Astrocyte (in vitro differentiated cells and primary cell): ENCODE data around the gene TRAPPC3. TPM values are rescaled to one million over a fixed set of nuclear protein-coding genes. Genes with fewer than 3 reads are reported as not detected.

Experiments
- DNase-seq: peaks from one replicate; pipeline ENCODE4 v3.0.0-alpha.2; 2010; ENCODE audit warnings: low read depth
- FAIRE-seq: peaks from 2 replicates; lab custom pipeline; 2011; peaks lifted over from hg19 to GRCh38; lab: Jason Lieb, UNC
- H2AFZ ChIP-seq: 2 replicates; pipeline ENCODE4 v1.6.0; 2012; ENCODE audit warnings: low read depth, low read length, inconsistent platforms
- H3K27ac ChIP-seq: 2 replicates; pipeline ENCODE4 v1.5.1; 2011; ENCODE audit warnings: low read depth, low read length, inconsistent platforms
- H3K27me3 ChIP-seq: 2 replicates; pipeline ENCODE4 v1.6.0; 2011; ENCODE audit warnings: low read length, inconsistent platforms; ENCODE audit not compliant: insufficient read depth
- H3K36me3 ChIP-seq: 2 replicates; pipeline ENCODE4 v1.5.1; 2011; ENCODE audit warnings: low read length, inconsistent platforms; ENCODE audit not compliant: insufficient read depth
- H3K4me1 ChIP-seq: 2 replicates; pipeline ENCODE4 v1.5.1; 2011; ENCODE audit warnings: low read length, inconsistent platforms; ENCODE audit not compliant: insufficient read depth
- H3K4me2 ChIP-seq: 2 replicates; pipeline ENCODE4 v1.6.0; 2012; ENCODE audit warnings: low read length, inconsistent platforms
- H3K4me3 ChIP-seq: 2 replicates; pipeline ENCODE4 v1.5.1; 2011; ENCODE audit warnings: low read depth, mild to moderate bottlenecking, low read length, inconsistent platforms; ENCODE audit not compliant: insufficient read depth
- H3K79me2 ChIP-seq: 2 replicates; pipeline ENCODE4 v1.6.0; 2012; ENCODE audit warnings: mild to moderate bottlenecking, low read length, inconsistent platforms; ENCODE audit not compliant: insufficient read depth
- H3K9ac ChIP-seq: 2 replicates; pipeline ENCODE4 v1.6.0; 2012; ENCODE audit warnings: mild to moderate bottlenecking, low read length, inconsistent platforms
- H3K9me3 ChIP-seq: 2 replicates; pipeline ENCODE4 v1.5.1; 2012; ENCODE audit warnings: low read depth, mild to moderate bottlenecking, low read length, inconsistent platforms; ENCODE audit not compliant: insufficient read depth
- H4K20me1 ChIP-seq: 2 replicates; pipeline ENCODE4 v1.6.0; 2012; ENCODE audit warnings: low read length, inconsistent platforms; ENCODE audit not compliant: insufficient read depth
- H3K27ac Mint-ChIP-seq: one replicate; pipeline ENCODE4 v1.8.0; 2021; ENCODE audit warnings: mild to moderate bottlenecking, mixed read lengths; ENCODE audit not compliant: unreplicated experiment
- H3K27me3 Mint-ChIP-seq: one replicate; pipeline ENCODE4 v1.8.0; 2021; ENCODE audit warnings: low read depth, mixed read lengths; ENCODE audit not compliant: unreplicated experiment
- H3K36me3 Mint-ChIP-seq: one replicate; pipeline ENCODE4 v1.8.0; 2021; ENCODE audit warnings: low read depth, mixed read lengths; ENCODE audit not compliant: unreplicated experiment
- H3K4me1 Mint-ChIP-seq: one replicate; pipeline ENCODE4 v1.8.0; 2021; ENCODE audit warnings: low read depth, mixed read lengths; ENCODE audit not compliant: unreplicated experiment
- H3K4me3 Mint-ChIP-seq: one replicate; pipeline ENCODE4 v1.8.0; 2021; ENCODE audit warnings: mild to moderate bottlenecking, moderate library complexity, mixed read lengths; ENCODE audit not compliant: unreplicated experiment
- H3K9me3 Mint-ChIP-seq: one replicate; pipeline ENCODE4 v1.8.0; 2021; ENCODE audit warnings: mild to moderate bottlenecking, mixed read lengths; ENCODE audit not compliant: unreplicated experiment
- EZH2 ChIP-seq: IDR thresholded peaks from 2 replicates; pipeline ENCODE4 v1.6.1; 2012; ENCODE audit warnings: mild to moderate bottlenecking, low read length, inconsistent platforms; ENCODE audit not compliant: insufficient read depth
- total RNA-seq: library from RNA; stranded (reverse); gene quantifications from 2 replicates; pipeline ENCODE4 v1.2.1, GENCODE V29; 2021
- TF ChIP-seq, protein P1 (sequence below): IDR thresholded peaks from 2 replicates; pipeline ENCODE4 v1.5.1; 2011; ENCODE audit warnings: low read depth, mild to moderate bottlenecking, inconsistent platforms, low read length, moderate library complexity; ENCODE audit not compliant: insufficient read depth

The TRAPPC3 gene
- total RNA-seq, 1 donor from 2014 or later: 87.1 TPM

DNA sequence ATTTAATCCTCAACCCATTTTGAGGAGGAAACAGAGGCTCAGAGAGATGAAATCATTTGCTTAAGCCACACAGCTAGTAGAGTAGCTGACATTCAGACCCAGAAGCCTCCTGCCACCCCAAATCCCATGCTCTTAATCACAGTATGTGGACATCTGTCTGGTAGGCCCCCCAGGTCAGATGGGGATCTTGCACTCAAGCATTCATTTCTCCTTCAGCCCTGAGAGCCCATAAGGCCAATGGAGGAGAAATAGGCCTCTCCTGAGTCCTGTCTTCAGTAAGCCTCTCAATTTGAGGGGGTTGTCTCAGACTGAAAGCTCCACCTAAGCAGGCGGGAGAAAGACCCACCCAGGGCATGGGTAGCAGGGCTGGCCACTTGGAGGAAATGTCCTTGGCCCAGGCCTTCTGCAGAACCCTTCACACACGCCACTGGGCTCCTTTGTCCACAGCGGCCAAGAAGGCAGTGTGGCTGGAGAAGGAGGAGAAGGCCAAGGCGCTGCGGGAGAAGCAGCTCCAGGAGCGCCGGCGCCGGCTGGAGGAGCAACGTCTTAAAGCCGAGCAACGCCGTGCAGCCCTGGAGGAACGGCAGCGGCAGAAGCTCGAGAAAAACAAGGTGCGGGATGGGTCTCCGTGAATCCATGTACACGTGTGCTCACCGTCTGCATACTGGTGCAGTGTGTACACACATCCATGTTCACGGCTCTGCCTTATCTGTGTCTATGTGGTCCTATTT is 22.9 kb upstream of the TRAPPC3 start:
- Mint-ChIP-seq H3K4me1 (peaks cover 35% of the 10 kb centered on the region), H3K4me3 (peak overlapping the region; percentile 73), H3K9me3 (no peaks in the 10 kb centered on the region), H3K27me3 (no peaks in the 10 kb centered on the region), H3K36me3 (peaks cover 30% of the 10 kb centered on the region), H3K27ac (peak overlapping the region; percentile 91)
- Histone ChIP-seq H3K4me1 (peaks cover 47% of the 10 kb centered on the region), H3K4me2 (peak overlapping the region; percentile 75), H3K9ac (peak overlapping the region; percentile 77), H3K36me3 (peaks cover 45% of the 10 kb centered on the region), H3K9me3 (no peaks in the 10 kb centered on the region), H2AFZ (no peak overlapping the region), H3K27ac (peak overlapping the region; percentile 91), H3K79me2 (peaks cover 96% of the 10 kb centered on the region), H3K4me3 (peak overlapping the region; percentile 32), H3K27me3 (no peaks in the 10 kb centered on the region), H4K20me1 (peaks cover 94% of the 10 kb centered on the region)
- DNase-seq (no peak), FAIRE-seq (no peak)
- no peak for TF ChIP-seq EZH2
- TF ChIP-seq, protein P1, sequence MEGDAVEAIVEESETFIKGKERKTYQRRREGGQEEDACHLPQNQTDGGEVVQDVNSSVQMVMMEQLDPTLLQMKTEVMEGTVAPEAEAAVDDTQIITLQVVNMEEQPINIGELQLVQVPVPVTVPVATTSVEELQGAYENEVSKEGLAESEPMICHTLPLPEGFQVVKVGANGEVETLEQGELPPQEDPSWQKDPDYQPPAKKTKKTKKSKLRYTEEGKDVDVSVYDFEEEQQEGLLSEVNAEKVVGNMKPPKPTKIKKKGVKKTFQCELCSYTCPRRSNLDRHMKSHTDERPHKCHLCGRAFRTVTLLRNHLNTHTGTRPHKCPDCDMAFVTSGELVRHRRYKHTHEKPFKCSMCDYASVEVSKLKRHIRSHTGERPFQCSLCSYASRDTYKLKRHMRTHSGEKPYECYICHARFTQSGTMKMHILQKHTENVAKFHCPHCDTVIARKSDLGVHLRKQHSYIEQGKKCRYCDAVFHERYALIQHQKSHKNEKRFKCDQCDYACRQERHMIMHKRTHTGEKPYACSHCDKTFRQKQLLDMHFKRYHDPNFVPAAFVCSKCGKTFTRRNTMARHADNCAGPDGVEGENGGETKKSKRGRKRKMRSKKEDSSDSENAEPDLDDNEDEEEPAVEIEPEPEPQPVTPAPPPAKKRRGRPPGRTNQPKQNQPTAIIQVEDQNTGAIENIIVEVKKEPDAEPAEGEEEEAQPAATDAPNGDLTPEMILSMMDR: no peak

DNA sequence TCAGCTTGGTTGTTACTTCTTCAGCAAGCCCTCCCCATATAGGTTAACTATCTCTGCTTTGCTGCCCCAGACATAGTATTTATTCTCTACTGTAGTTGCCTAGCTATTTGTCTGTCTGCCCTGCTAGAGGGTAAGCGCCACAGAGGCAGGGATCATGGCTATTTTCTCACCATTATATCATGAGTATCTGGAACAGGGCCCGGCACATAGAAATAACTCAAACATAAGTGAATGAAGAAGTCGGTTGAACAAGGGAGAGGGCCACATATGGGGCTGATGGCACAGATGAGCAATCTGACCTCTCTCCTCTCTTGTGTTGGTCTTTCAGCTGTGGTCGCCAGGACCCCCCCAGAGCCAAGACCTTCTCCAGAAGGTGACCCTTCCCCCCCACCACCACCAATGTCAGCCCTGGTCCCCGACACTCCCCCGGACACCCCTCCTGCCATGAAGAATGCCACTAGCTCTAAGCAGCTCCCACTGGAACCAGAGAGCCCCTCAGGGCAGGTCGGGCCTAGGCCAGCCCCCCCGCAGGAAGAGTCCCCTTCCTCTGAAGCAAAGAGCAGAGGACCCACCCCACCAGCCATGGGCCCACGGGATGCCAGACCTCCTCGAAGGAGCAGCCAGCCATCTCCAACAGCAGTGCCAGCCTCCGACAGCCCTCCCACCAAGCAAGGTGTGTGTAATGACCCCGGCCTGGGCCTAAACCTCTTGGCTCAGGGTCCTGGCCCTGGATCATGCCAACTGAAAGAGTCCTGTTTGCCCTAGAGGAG is 21.5 kb upstream of the TRAPPC3 start:
- Histone ChIP-seq H3K27me3 (no peaks in the 10 kb centered on the region), H3K9me3 (no peaks in the 10 kb centered on the region), H4K20me1 (peaks cover 96% of the 10 kb centered on the region), H3K9ac (peak overlapping the region; percentile 36), H3K4me3 (no peak overlapping the region), H3K27ac (peak overlapping the region; percentile 41), H3K4me2 (no peak overlapping the region), H3K4me1 (peaks cover 52% of the 10 kb centered on the region), H3K36me3 (peaks cover 52% of the 10 kb centered on the region), H3K79me2 (peaks cover 96% of the 10 kb centered on the region), H2AFZ (no peak overlapping the region)
- H3K9me3 Mint-ChIP-seq: no peaks in the 10 kb centered on the region
- H3K36me3 Mint-ChIP-seq: peaks cover 33% of the 10 kb centered on the region
- H3K27ac Mint-ChIP-seq: peak overlapping the region; percentile 59
- DNase-seq (no peak), FAIRE-seq (no peak)
- no peak for TF ChIP-seq EZH2
- TF ChIP-seq, protein P1: no peak
- H3K4me3 Mint-ChIP-seq: no peak overlapping the region
- peaks cover 41% of the 10 kb centered on the region for H3K4me1 Mint-ChIP-seq
- no peaks in the 10 kb centered on the region for H3K27me3 Mint-ChIP-seq
